NCI-H510A (cell line): ENCODE measurements around the gene RLBP1.
"Not testable (repeated sequence)": the region's sequence is repeated elsewhere in the genome, so short reads cannot be mapped to it uniquely, and the experiment has no call there.

Experiments used
- DNase-seq: peaks from one replicate; lab custom pipeline; 2025; lab: John Stamatoyannopoulos, UW

Gene RLBP1

GRCh38 chr15:89221543-89221942 lies at the start of gene RLBP1:
Gene RLBP1, minus strand, starts transcription at chr15:89221579. Its CDS starts 2,604 bp downstream, at chr15:89218975.
- DNase-seq, result no peak

DNA sequence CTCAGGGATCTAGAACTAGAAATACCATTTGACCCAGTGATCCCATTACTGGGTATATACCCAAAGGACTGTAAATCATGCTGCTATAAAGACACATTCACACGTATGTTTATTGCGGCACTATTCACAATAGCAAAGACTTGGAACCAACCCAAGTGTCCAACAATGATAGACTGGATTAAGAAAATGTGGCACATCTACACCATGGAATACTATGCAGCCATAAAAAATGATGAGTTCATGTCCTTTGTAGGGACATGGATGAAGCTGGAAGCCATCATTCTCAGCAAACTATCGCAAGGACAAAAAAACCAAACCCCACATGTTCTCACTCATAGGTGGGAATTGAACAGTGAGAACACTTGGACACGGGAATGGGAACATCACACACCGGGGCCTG lies 28.8 kb upstream of the RLBP1 start:
- DNase-seq, result not testable (repeated sequence)

GRCh38 chr15:89248584-89248983 lies 27.2 kb upstream of the RLBP1 start:
- DNase-seq, result no peak

GRCh38 chr15:89247446-89247845 lies 26.1 kb upstream of the RLBP1 start:
- DNase-seq, result no peak

- no peak for DNase-seq
These were observed 23.2 kb upstream of the RLBP1 start for GRCh38 chr15:89244574-89244903.

DNA sequence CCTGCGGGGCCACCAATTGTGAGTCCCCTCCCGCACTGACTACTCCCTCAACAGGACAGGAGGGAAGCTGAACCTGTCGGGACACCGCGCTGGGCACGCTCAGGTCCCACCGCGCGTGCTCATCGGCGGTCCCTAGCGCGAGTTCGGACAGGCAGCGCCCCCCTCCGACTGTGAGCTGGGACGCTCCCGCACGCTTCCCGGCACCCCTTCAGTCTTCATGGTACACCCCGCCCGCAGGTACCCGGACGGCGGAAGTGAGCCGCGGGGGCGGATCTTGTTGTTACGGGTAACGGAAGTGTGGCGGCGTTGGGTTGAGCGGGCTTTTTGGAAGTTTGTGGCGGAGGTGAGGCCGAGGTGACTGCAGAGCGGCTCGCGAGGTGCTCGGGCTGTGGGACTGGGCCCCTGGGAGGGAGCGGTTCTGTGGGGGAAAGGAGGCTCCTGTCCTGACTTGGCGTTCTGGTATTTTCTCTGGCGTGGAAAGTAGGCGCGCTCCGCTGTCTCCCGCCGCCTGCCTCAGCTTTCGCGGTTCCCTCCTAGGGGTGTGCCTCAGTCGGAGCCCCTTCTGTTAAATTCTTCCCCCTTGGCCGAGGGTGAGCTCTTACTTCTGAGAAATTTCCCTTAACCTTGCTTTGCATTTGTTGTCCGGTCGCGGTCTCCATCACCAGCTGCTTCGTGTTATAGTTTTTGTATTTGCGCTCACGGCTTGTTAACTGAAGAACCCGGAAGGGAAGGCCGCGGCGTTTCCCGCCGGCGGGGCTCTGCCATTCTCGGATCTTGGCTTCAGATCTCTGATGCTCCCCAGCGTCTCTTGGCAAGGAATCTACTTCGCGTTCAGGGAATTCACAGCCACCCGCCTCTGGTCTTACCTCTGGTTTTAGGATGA lies 22.6 kb upstream of the RLBP1 start, which contains the start of gene FANCI:
TSS of gene FANCI (plus strand) at position 289 of the 883 bp plus-strand sequence. CDS start 3,669 bp downstream, outside the sequence.
- DNase-seq, result peak; percentile 87

- no peak for DNase-seq
These were observed 21.8 kb upstream of the RLBP1 start for GRCh38 chr15:89243046-89243690.

- DNase-seq, result not testable (repeated sequence)
These were observed 18.8 kb upstream of the RLBP1 start for GRCh38 chr15:89239883-89240810.

DNA sequence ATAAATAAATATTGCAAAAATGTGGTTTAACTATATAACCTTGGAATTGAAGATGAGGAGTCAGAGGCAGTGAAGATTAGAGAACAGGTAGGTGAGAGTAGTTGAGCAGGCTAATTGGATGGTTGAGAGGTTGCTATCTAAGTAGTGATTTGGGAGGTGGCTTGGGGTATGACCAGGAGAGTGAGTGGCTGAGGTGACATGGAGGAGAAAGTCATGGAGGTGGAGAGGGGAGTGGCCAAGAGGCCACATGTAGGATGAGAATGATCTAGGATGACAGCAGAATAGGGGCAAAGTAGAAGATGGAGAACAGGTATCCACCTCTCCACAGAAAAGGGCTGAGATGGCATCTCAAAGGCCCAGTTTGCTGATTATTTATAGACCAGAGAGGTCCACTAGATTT lies 10.5 kb upstream of the RLBP1 start:
- DNase-seq, result no peak

GRCh38 chr15:89230277-89230676 lies 8.9 kb upstream of the RLBP1 start:
- DNase-seq, result no peak

DNA sequence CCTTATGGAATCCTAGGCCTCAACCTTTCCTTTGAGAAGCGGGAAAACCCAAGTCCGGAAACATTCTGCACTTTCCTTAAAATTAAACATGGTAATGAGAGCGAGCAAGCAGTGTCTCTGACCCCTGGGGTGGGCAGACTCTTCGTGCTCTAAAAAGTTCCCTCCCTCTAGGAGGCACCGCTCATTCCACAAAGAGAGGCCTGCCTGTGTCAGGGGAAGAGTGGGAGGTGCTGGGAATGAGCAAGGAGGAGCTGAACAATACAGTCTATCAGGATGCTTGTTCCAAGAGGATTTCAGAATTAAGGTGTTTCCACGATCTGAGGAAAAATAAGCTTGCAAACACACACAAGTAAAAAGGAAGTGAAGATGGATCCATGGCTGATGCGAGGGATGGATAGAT lies 6.0 kb upstream of the RLBP1 start:
- DNase-seq, result no peak

GRCh38 chr15:89226359-89227221 lies 5.2 kb upstream of the RLBP1 start:
- DNase-seq, result no peak

DNA sequence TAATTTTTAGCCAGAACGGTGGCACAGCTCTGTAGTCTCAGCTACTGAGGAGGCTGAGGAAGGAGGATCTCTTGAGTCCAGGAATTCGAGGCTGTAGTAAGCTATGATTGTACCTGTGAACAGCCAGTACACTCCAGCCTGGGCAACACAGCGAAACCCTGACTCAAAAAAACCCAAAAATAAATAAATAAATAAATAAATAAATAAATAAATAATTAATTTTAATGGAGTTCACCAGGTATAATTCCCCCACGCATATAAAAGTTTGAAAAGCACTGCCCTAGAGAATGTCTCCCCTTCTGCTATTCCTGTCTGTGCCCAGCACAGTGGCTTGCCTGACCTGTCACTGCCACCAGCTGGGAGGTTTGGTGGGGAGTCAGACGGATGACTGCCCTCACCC lies 4.2 kb upstream of the RLBP1 start:
- no peak for DNase-seq

GRCh38 chr15:89218531-89218930 lies 2.8 kb downstream of the RLBP1 start:
- no peak for DNase-seq

- no peak for DNase-seq
These were observed 3.5 kb downstream of the RLBP1 start for GRCh38 chr15:89217686-89218376.

GRCh38 chr15:89217031-89217430 lies 4.3 kb downstream of the RLBP1 start:
- no peak for DNase-seq

DNA sequence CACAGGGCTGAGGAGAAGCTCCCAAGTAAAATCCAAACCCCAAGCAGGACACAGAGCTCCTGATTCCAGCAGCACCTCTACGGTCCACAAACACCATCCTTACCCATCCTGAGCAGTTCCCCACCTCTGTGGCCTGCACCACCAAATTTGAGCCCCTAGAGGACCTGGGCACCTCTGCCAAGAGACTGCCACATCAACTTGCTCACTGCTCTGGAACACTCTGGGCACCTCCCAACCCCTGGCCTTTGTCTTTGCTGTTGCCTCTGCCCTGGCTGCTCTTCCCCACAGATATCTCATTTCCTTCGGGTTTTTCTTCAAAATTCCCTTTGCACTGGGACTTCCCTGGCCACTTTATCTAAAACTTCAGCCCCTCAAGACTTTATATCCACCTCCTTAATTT lies 5.8 kb downstream of the RLBP1 start:
- no peak for DNase-seq

DNA sequence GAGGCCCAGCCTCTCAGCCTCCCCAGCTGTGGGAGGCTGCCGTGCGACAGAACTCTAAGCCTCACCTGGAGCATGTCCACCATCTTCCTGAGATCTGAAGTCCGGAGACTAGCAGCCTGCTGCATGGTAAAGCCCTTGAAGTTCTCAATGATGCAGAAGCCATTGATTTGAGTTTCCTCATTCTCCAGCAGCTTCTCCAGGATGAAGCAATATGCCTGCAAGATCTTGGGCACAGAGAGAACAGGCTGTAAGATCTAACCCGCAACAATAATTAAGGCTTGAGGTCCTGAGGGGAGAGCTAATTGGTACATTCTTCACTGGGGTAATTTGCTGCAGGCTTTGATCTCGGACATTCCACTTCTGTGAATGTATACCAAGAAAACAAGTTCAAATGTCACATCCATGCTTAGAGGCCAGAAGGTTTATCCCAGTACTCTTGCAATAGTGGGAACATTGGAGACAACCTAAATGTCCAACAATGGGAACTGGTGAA lies 9.7 kb downstream of the RLBP1 start:
- DNase-seq, result no peak

DNA sequence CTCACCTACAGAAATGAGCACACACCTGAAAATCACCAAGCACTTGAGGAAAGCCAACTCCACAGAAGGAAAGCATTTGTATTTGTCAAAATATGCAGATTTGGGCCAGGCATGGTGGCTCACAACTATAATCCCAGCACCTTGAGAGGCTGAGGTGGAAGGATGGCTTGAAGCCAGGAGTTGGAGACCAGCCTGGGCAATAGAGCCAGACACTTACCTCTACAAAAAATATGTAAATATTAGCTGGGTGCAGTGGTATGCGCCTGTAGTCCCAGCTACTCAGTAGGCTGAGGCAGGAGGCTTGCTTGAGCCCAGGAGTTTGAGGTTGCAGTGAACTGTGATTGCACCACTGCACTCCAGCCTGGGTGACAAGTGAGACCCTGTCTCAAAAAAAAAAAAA lies 12.3 kb downstream of the RLBP1 start:
- no peak for DNase-seq

DNA sequence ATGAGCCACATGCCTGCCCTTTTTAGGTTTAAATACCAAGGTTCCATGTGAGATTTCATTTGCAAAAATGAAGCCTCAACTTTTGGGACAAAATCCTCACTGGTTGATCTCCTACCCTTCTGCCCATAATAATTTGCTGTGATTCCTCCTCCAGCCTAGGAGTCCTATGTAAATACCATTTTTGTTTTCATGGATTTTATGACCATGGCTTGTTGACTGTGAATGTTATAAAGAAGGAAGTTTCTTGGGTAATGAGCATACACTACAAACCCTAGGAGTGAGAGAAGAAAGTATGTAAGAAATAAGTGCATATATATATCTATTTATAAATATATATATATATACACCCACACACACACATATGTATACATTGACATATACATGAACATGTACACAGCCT lies 13.1 kb downstream of the RLBP1 start:
- DNase-seq, result no peak

GRCh38 chr15:89206908-89207331 lies 14.5 kb downstream of the RLBP1 start:
- DNase-seq, result no peak
